CD4-positive, alpha-beta memory T cell (primary cell): ENCODE results near the gene CNFN. TPM values are rescaled to one million over a fixed set of nuclear protein-coding genes. Genes with fewer than 3 reads are reported as not detected.

Experiments used
- CTCF ChIA-PET: fragments of 350-600 bp; sonication (Branson Sonifier 250); formaldehyde crosslinking; loops from one replicate; lab custom pipeline; 2021; ENCODE audit warnings: inconsistent platforms; ENCODE audit not compliant: partially characterized antibody; lab: Charles Lee
- POLR2A ChIA-PET: fragments of 350-600 bp; sonication (Branson Sonifier 250); formaldehyde crosslinking; loops from one replicate; lab custom pipeline; 2021; ENCODE audit not compliant: partially characterized antibody; lab: Charles Lee
- DNase-seq, 5 donors: peaks; one replicate each; pipeline versions ENCODE4 v3.0.0 to v3.0.0-alpha.2; 2020 to 2022; ENCODE audit warnings: mixed read lengths in 1 of 5
- H3K27ac ChIP-seq: one replicate; pipeline ENCODE4 v1.7.0; 2013; ENCODE audit warnings: low read depth, low read length
- H3K27me3 ChIP-seq: 2 replicates; pipeline ENCODE4 v1.7.0; 2013; ENCODE audit warnings: mild to moderate bottlenecking, low read length, moderate library complexity; ENCODE audit not compliant: insufficient read depth
- H3K36me3 ChIP-seq: 2 replicates; pipeline ENCODE4 v1.7.0; 2013; ENCODE audit warnings: mild to moderate bottlenecking, low read length, moderate library complexity; ENCODE audit not compliant: insufficient read depth
- H3K4me1 ChIP-seq: 2 replicates; pipeline ENCODE4 v1.7.0; 2013; ENCODE audit warnings: mild to moderate bottlenecking, low read length, moderate library complexity; ENCODE audit not compliant: insufficient read depth
- H3K4me3 ChIP-seq, 2 donors: one replicate each; pipeline ENCODE4 v1.7.0; 2013; ENCODE audit warnings: low read length in 2 of 2, mild to moderate bottlenecking in 1 of 2
- H3K9me3 ChIP-seq, 2 donors: one replicate each; pipeline ENCODE4 v1.7.0; 2013; ENCODE audit warnings: low read length in 2 of 2, control low read depth in 1 of 2; ENCODE audit not compliant: control insufficient read depth in 1 of 2
- H3K27ac Mint-ChIP-seq, 7 donors: one replicate each; pipeline ENCODE4 v1.8.0; 2020 to 2021; ENCODE audit warnings: mixed read lengths in 7 of 7, mild to moderate bottlenecking in 6 of 7, inconsistent platforms in 3 of 7, moderate library complexity in 3 of 7
- H3K27me3 Mint-ChIP-seq, 2 donors: one replicate each; pipeline ENCODE4 v1.8.0; 2020 to 2021; ENCODE audit warnings: mixed read lengths in 2 of 2
- H3K36me3 Mint-ChIP-seq, 2 donors: one replicate each; pipeline ENCODE4 v1.8.0; 2020 to 2021; ENCODE audit warnings: mixed read lengths in 2 of 2, inconsistent platforms in 1 of 2, mild to moderate bottlenecking in 1 of 2
- H3K4me1 Mint-ChIP-seq, 4 donors: one replicate each; pipeline ENCODE4 v1.8.0; 2020 to 2021; ENCODE audit warnings: mixed read lengths in 4 of 4, mild to moderate bottlenecking in 1 of 4
- H3K4me3 Mint-ChIP-seq, 8 donors: one replicate each; pipeline ENCODE4 v1.8.0; 2020 to 2021; ENCODE audit warnings: mixed read lengths in 8 of 8, mild to moderate bottlenecking in 7 of 8, moderate library complexity in 6 of 8, inconsistent platforms in 3 of 8
- H3K9me3 Mint-ChIP-seq, 8 donors: one replicate each; pipeline ENCODE4 v1.8.0; 2020 to 2021; ENCODE audit warnings: mixed read lengths in 8 of 8, mild to moderate bottlenecking in 5 of 8, inconsistent platforms in 3 of 8, moderate library complexity in 1 of 8
- intact Hi-C: fragments of 100-400 bp; cut with micrococcal nuclease; formaldehyde crosslinking; loops from one replicate; pipeline ENCODE4 v1.15.1; 2023
- polyA plus RNA-seq, 2 donors: library from polyadenylated mRNA; unstranded; fragments of 300-500 nt; fragmentation: Illumina TruSeq; gene quantifications; one replicate each; pipeline ENCODE4 v1.2.3, GENCODE V29; 2021
- total RNA-seq, 2 experiments: library from RNA; stranded (reverse); gene quantifications; one replicate each; pipeline ENCODE4 v1.2.3, GENCODE V29; 2021

CNFN gene
- total and polyA plus RNA-seq, 4 experiments from 2014 or later = 0.96 TPM; not detected in 3

DNA sequence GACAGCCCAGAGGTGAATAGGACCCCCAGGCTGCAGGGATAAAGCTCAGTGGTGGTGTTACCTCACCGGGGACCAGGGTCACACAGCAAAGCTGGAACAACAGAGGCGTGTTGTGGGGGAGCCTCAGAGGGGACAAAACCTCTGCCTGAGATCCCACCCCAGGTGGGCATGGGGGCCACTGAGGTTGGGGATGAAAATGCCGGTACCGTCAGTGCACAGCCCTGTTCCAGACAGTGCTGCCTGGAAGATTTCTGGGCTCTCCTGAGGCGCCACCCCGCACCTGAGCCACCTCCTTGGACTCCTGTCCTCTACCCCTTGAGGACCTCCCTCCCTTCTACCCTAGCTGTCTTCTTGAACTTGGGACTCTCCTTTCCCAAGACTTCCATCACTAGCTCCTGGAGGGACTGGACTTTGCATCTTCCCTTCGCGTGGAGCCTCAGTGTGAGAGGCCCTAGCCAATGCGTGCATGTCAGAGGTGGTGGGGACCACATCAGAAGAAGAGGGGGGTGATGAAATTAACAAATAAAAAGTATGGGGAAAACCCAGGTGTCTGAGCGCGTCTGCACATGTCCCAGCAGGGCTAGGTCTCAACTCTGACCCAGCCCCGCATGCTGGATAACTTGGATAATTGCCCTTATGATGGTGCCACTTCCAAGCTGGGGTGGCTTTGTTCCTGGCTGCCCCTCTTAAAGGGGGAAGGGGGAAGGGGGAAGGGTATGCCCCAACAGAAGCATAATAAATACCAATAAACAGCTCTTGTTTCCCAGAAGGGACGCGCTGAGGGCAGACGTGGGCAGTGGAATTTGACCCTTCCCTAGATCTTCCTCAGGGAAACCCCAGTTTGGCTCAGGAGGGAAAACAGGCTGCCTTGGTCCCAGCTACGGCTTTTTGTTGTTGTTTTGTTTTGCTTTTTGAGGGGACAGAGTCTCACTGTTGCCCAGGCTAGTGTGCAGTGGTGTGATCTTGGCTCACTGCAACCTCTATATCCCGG, 11.6 kb downstream of the CNFN start:
- Mint-ChIP-seq H3K27me3 (peaks cover 13 to 23% of the 10 kb centered on the region in 2 donors), H3K27ac (peak overlapping the region in 1 of 7 donors; percentile 2), H3K4me1 (peaks cover 0 to 3% (median under 1%) of the 10 kb centered on the region in 4 donors), H3K36me3 (peaks cover 0 to 4% of the 10 kb centered on the region in 2 donors), H3K4me3 (no peak overlapping the region), H3K9me3 (no peaks in the 10 kb centered on the region)
- DNase-seq = no peak
- ChIA-PET CTCF (interaction anchor here (0.7 to 2.3 kb wide), 4 partner anchors 8 to 62 kb away, joined by 3 to 6 read pairs (median 3); no protein-coding TSS in a partner anchor), POLR2A (no interaction called here)
- no peaks in the 10 kb centered on the region for H3K27me3 ChIP-seq
- no peaks in the 10 kb centered on the region for H3K4me1 ChIP-seq
- no peak overlapping the region for H3K27ac ChIP-seq
- intact Hi-C loops = no loop called here
- H3K4me3 ChIP-seq = no peak overlapping the region
- H3K9me3 ChIP-seq = no peaks in the 10 kb centered on the region
- no peaks in the 10 kb centered on the region for H3K36me3 ChIP-seq

DNA sequence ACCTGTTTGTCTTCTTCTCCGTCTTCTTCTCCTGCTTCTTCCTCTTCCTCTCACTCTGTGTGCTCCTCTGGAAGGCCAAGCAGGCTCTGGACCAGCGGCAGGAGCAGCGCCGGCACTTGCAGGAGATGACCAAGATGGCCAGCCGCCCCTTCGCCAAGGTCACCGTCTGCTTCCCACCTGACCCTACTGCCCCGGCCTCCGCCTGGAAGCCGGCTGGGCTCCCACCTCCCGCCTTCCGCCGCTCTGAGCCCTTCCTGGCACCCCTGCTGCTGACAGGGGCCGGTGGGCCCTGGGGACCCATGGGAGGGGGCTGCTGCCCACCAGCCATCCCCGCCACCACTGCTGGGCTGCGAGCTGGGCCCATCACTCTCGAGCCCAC, 13.9 kb downstream of the CNFN start:
- peaks cover 0 to 4% of the 10 kb centered on the region in 2 donors for H3K36me3 Mint-ChIP-seq
- Histone ChIP-seq H3K4me3 (no peak overlapping the region), H3K36me3 (no peaks in the 10 kb centered on the region), H3K27ac (no peak overlapping the region), H3K4me1 (no peaks in the 10 kb centered on the region), H3K27me3 (no peaks in the 10 kb centered on the region), H3K9me3 (no peaks in the 10 kb centered on the region)
- H3K9me3 Mint-ChIP-seq = no peaks in the 10 kb centered on the region
- H3K4me1 Mint-ChIP-seq = peaks cover 0 to 3% (median under 1%) of the 10 kb centered on the region in 4 donors
- no peak overlapping the region for H3K4me3 Mint-ChIP-seq
- intact Hi-C loops = no loop called here
- CTCF ChIA-PET = no interaction called here
- POLR2A ChIA-PET = no interaction called here
- no peak for DNase-seq
- no peak overlapping the region for H3K27ac Mint-ChIP-seq
- H3K27me3 Mint-ChIP-seq = peaks cover 5 to 9% of the 10 kb centered on the region in 2 donors

DNA sequence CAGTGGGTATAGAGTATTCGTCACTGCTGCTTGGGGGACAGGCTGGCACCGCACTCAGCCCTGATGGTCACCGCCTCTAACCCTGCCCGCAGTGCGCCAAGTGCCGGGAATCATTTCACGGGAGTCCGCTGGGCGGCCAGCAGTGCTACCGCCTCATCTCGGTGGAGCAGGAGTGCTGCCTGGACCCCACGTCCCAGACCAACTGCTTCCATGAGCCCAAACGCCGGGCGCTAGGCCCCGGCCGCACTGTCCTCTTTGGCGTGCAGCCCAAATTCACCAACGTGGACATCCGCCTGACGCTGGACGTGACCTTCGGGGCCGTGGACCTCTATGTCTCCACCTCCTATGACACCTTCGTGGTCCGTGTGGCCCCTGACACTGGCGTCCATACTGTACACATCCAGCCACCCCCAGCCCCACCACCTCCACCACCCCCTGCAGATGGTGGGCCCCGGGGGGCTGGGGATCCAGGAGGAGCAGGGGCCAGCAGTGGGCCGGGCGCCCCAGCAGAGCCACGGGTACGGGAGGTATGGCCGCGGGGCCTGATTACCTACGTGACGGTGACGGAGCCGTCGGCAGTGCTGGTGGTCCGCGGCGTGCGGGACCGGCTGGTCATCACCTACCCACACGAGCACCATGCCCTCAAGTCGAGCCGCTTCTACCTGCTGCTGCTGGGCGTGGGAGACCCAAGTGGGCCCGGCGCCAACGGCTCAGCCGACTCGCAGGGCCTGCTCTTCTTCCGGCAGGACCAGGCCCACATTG, 14.5 kb downstream of the CNFN start:
- H3K27ac ChIP-seq = no peak overlapping the region
- H3K9me3 ChIP-seq = no peaks in the 10 kb centered on the region
- no peak for DNase-seq
- H3K4me3 ChIP-seq = no peak overlapping the region
- H3K4me1 ChIP-seq = no peaks in the 10 kb centered on the region
- ChIA-PET CTCF (no interaction called here), POLR2A (no interaction called here)
- intact Hi-C loops = no loop called here
- no peaks in the 10 kb centered on the region for H3K36me3 ChIP-seq
- no peak overlapping the region for H3K4me3 Mint-ChIP-seq
- no peaks in the 10 kb centered on the region for H3K27me3 ChIP-seq
- H3K9me3 Mint-ChIP-seq = no peaks in the 10 kb centered on the region
- H3K4me1 Mint-ChIP-seq = peaks cover 0 to 3% (median under 1%) of the 10 kb centered on the region in 4 donors
- no peak overlapping the region for H3K27ac Mint-ChIP-seq
- H3K27me3 Mint-ChIP-seq = peaks cover 1 to 9% of the 10 kb centered on the region in 2 donors
- peaks cover 0 to 4% of the 10 kb centered on the region in 2 donors for H3K36me3 Mint-ChIP-seq

DNA sequence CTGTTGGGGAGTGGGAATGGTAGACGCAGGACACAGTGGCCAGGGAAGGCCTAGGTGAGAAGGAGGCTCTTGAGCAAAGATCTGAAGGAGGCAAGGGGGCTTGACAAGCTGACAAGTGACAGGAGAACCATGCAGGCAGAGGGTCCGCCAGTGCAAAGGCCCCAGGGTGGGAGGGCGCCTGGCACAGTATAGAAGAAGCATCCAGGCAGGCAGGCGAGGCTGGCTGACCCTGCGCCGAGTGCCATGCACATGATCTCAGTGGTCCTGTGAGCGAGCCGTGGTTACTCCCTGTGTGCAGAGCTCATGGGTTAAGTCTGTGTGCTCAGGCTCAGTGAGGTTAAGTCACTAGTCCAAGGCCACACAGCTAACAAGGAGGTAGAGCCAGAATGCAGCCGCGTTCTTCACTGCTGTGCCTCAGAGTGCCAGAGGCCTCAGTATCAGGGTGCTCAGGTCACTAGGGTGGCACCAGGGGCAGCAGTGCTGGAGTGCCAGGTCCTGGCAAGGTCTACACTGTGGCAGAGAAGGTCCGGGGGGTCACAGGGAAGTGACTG, 15.2 kb downstream of the CNFN start:
- Mint-ChIP-seq H3K9me3 (no peaks in the 10 kb centered on the region), H3K27me3 (peaks cover 0 to 7% of the 10 kb centered on the region in 2 donors), H3K4me1 (peaks cover 0 to 3% (median under 1%) of the 10 kb centered on the region in 4 donors), H3K4me3 (no peak overlapping the region), H3K36me3 (peaks cover 0 to 4% of the 10 kb centered on the region in 2 donors), H3K27ac (no peak overlapping the region)
- Histone ChIP-seq H3K4me1 (no peaks in the 10 kb centered on the region), H3K4me3 (no peak overlapping the region), H3K27me3 (no peaks in the 10 kb centered on the region), H3K9me3 (no peaks in the 10 kb centered on the region), H3K27ac (no peak overlapping the region), H3K36me3 (no peaks in the 10 kb centered on the region)
- intact Hi-C loops = no loop called here
- ChIA-PET POLR2A (no interaction called here), CTCF (no interaction called here)
- DNase-seq = no peak

DNA sequence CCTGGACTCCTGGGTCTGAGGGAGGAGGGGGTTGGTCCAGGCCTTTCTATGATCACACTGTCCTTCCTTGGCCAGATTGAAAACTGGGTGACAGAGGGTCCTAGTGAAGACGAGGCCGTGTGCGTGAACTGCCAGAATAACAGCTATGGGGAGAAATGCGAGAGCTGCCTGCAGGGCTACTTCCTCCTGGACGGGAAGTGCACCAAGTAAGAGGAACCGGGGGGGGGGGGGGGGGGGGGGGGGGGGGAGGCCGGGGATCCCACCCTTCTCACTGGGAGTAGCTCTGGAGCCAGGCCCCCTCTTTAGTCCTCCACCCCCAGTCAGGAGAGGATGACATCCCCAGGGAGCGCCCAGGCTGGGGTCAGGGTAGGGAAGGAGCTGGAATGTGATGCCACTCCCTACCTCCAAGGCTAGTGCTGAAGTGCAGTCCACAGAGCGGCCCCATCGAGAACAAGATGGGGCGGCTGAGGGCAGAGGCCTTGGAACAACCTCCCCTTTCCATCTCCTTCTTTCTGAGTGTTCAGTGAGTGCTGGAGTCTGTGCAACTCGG, 19.4 kb downstream of the CNFN start:
- Mint-ChIP-seq H3K27me3 (no peaks in the 10 kb centered on the region), H3K27ac (no peak overlapping the region), H3K9me3 (peaks cover 0 to 2% (median 0%) of the 10 kb centered on the region in 8 donors), H3K4me3 (no peak overlapping the region), H3K4me1 (peaks cover 0 to 1% (median 0%) of the 10 kb centered on the region in 4 donors), H3K36me3 (peaks cover 0 to 4% of the 10 kb centered on the region in 2 donors)
- no peak overlapping the region for H3K4me3 ChIP-seq
- intact Hi-C loops = no loop called here
- ChIA-PET CTCF (interaction anchor here (0.8 kb wide), 1 partner anchor 70 kb away, joined by 3 read pairs; no protein-coding TSS in a partner anchor), POLR2A (no interaction called here)
- DNase-seq = no peak
- no peaks in the 10 kb centered on the region for H3K9me3 ChIP-seq
- H3K4me1 ChIP-seq = no peaks in the 10 kb centered on the region
- H3K36me3 ChIP-seq = no peaks in the 10 kb centered on the region
- no peaks in the 10 kb centered on the region for H3K27me3 ChIP-seq
- H3K27ac ChIP-seq = no peak overlapping the region

DNA sequence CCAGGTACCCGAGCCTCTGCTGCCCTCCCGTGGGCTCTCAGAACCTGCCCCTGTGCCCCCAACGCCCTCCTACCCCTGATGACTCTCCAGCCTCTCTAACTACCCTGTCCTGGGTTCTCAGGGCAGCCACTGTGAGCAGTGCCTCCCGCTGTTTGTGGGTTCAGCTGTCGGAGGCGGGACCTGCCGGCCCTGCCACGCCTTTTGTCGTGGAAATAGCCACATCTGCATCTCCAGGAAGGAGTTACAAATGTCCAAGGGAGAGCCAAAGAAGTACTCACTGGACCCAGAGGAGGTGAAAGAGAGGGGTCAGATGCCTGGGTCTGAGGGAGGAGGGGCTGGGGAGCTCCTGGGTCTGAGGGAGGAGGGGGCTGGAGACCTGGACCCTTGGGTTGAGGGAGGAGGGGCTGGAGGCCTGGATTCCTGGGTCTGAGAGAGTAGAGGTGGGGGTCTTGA, 20.0 kb downstream of the CNFN start:
- Mint-ChIP-seq H3K4me1 (peaks cover 0 to 1% (median 0%) of the 10 kb centered on the region in 4 donors), H3K36me3 (peaks cover 0 to 4% of the 10 kb centered on the region in 2 donors), H3K9me3 (peaks cover 0 to 2% (median 0%) of the 10 kb centered on the region in 8 donors), H3K27ac (peak overlapping the region in 1 of 7 donors; percentile 72), H3K4me3 (no peak overlapping the region), H3K27me3 (no peaks in the 10 kb centered on the region)
- ChIA-PET CTCF (interaction anchor here (0.8 kb wide), 1 partner anchor 70 kb away, joined by 3 read pairs; no protein-coding TSS in a partner anchor), POLR2A (no interaction called here)
- intact Hi-C loops = no loop called here
- Histone ChIP-seq H3K27ac (no peak overlapping the region), H3K27me3 (no peaks in the 10 kb centered on the region), H3K9me3 (no peaks in the 10 kb centered on the region), H3K4me1 (no peaks in the 10 kb centered on the region), H3K4me3 (no peak overlapping the region), H3K36me3 (no peaks in the 10 kb centered on the region)
- no peak for DNase-seq
